CD4-positive, alpha-beta T cell treated with Interleukin-4 for 4 hours (primary cell): ENCODE results near the gene CMIP.
A peak's percentile ranks its signal among the peaks of the same experiment; 100 is the strongest.

Source experiments
- DNase-seq: peaks from one replicate; pipeline ENCODE4 v3.0.0-alpha.2; 2020

Gene CMIP

DNA sequence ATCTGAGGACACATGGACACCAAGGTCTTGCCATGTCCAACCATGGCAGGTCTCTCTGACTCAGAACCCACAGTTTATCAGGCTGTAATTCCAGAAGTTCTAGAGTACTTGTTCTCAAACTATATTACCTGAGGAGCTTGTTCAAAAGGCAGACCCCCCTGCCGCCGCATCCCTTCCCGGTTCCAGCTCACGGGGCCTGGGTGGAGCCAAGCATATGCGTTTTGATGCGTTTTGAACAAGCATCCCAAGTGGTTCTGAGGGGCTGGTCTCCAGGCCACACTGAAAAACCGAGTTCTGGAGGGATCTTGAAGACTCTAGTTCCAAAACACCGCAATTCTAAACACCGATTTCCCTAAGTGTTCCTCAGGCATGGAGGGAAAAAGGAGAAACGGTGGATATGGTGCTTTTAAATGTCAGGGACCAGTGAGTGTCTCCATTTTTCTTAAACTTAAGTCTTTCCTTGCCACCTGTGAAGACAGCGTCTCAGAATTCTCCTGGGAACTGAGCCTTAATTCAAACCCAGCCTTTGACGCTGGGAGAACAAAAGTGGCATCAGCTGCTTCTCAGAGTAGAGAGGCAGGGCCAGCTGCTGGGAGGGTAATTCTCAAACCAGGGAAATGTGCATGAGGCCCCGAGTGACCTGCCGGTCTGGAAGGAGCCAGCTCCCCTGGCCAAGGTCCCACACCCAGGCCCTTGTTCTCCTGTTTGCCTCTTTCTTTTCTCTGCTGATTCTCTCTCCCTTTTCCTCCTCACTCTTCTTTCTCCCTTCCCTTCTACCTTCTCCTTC, 250.1 kb downstream of the CMIP start:
- DNase-seq, result no peak

DNA sequence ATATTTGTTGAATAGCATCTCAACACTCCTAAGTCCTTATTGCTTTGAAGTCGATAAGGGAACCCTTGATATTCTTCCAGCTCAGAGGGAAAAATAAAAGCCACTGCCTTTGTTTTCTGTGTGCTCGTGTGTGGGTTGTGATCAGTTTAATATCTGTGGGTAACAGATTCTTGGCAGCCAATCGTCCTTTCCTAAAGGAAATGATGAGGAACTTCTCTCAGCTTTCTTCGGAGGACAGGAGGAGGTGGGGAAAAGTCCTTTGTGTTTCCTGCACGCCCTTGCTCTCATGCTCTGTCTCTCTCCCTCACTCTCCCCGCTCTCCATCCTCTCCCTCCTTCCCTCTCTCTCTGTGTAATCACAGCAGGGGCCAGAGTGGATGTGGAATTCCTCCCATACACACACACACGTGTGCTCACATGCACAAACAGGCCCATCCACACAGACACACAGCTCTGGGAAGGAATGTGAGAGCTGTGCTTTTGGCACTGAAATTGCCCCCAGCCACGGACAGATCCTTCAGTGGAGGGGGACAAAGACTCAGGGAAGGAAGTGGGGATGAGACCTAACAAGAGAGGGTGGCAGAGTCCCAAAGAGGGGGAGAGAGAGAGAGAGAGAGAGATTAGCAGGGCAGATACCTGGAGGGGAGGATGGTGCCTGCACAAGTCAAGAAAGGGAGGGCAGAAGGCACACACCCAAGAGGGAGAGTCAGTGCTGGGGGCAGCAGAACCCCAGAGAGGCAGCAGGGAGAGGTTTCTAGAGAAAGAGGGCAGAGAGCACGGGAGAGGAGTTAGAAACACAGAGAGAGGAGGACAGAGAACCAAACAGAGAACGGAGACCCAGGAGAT, 250.9 kb downstream of the CMIP start:
- no peak for DNase-seq

DNA sequence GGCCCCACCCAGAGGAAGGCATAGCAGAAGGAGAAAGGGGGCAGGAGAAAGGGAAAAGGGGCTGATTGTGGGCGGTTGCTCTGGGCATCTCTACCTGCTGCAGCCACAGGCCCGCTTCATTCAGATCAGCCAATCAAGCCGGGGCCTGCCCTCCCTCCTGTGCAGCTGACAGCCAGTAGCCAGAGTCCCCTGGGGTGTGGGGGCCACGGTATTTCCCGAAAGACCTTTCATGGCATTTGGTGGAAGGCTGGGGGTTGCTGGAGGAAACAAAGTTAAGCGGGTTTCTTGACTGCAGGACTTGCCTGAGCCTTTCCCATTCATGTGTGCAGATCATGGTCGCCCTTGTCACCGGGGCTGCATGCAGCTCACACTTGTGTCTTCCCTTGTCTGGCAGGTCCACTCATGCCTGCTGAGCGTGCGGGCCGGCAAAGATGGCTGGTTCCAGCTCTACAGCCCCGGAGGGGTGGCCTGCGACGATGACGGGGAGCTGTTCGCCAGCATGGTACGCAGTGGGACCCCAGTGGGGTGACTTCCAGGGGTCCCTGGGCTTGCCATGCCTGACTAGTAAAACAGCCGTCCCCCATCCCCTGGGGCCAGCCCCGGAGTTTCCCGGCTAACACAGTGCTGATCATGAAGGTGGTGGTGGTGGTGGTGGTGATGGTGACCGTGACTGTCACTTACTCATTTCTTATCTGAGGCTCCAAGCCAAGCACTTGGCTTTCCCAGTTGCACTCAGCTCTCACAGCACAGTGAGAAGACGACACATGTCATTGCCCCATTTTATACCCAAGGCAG, 251.8 kb downstream of the CMIP start:
- DNase-seq, result no peak

GRCh38 chr16:81696961-81697615, 252.5 kb downstream of the CMIP start:
- DNase-seq, result peak; percentile 38

- DNase-seq, result no peak
Observed at GRCh38 chr16:81697616-81698309, 253.2 kb downstream of the CMIP start.

GRCh38 chr16:81698310-81698641, 253.7 kb downstream of the CMIP start:
- DNase-seq, result no peak

GRCh38 chr16:81699596-81699995, 255.0 kb downstream of the CMIP start:
- no peak for DNase-seq

DNA sequence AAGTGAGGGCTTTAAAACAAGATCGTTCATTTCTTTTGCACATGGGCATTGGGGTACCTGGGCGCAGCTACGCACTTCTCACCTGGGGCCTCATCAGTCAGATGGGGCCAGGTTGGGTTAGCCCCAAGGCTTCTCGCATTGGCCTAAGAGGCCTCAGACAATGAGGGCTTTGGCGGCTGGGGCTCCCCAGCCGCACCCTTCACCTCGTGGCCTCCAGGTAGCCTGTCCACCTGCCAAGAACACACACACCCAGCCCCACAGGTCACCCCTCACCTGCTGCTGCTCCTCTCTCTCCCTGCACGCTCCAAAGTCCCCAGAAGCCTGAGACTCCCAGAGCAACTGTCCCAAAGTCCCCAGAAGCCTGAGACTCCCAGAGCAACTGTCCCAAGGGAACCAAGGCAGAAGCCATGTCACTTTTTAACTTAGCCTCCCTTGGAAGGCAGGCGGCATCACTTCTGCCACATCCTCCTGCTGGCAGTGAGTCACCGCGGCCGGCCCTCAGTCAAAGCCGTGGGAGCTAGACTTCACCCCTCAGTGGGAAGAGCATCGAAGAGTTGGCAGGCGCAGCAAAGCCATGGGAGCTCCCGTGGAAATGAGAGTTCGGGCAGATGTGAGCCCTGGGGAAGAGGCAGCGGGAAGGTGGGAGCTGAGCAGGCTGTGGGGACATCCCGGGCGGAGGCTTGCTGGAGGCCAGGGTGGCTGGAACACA, 255.6 kb downstream of the CMIP start:
- no peak for DNase-seq

GRCh38 chr16:81700780-81701165, 256.2 kb downstream of the CMIP start:
- DNase-seq, result no peak

GRCh38 chr16:81701296-81701970, 256.8 kb downstream of the CMIP start:
- no peak for DNase-seq

GRCh38 chr16:81702506-81702905, 257.9 kb downstream of the CMIP start:
- DNase-seq, result no peak

DNA sequence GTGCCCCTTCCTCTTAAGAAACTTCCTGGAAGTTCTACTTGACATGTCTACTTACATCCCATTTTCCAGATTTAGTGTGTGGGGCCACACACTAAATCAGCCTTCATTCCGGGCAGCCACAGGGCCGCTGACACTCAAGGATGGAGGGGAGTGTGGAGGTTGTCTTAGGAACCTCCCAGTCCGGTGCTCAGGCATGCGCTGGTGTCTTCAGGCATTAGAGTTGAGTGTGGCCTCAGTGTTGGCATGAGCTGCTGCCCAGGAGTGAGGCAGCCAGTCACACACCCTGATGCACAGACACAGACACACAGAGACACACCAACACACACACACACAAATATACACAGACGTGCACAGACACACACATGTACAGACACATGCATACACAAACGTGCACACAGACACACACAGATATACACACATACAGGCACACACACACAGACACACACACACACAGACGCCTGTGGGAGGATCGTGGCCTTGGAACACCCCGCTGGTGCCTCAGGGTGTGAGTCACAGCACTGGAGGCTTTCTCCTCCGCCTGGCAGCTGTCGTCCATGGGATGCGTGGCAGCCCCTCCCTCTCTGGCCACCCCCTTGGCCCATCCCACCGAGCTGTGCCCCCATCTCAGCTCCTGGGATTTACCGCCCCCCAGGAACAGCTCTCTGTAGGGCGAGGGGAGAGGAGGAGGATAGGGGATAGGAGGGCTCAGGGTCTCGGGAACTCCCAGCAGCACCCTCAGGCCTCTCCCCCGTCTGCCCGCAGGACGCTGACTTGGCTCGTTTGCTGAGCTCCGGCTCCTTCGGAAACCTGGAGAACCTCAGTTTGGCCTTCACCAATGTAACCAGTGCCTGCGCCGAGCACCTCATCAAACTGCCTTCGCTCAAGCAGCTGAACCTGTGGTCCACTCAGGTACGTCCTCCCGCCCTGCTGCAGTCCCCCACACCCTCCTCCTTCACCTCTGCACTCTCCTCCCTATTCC, 258.9 kb downstream of the CMIP start:
- DNase-seq, result no peak

GRCh38 chr16:81705261-81705660, 260.7 kb downstream of the CMIP start:
- no peak for DNase-seq

DNA sequence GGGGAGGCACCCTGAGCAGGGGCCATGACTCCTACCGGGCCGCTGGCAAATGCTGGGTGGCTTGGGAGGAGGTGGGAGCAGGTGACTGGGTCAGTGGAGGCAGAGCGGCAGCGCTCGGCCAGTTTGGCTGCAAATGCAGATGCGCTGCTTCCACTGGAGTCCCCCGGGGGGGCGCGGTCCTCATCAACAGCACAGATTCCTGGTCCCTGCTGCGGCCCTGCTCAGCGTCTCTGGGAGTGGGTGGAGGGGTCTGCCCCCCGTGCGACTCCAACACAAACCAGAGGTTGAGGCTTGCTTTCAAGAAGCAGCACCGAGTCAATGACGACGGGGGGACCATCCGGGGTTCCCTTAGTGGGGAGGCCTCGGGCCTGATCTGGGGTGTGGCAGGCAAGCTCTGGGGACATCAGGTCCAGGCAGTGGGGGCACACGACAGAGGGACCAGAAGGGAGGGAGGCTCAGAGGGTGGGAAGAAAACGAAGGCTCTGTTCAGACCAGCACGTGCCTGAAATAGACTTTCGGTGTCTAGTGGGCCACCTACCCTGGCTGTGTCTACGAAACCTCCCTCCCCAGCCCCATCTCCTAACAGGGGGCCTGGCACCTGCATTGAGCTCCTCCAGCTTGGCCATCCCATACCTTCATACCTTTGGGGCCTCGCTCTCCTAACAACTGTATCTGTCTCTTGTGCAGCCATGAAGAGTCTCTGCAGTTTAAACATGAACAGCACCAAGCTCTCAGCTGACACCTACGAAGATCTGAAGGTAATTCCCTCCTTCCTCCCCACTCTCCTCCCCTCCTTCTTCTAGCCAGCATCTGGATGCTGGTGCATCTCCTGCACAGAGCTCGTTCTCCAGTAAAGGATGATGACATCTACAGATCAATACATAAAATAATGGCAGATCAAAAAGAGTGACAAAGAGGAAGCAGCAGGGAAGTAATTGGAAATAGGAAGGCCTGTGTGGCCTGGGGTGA, 262.0 kb downstream of the CMIP start:
- DNase-seq, result no peak

GRCh38 chr16:81707411-81708265, 263.0 kb downstream of the CMIP start:
- DNase-seq, result no peak

DNA sequence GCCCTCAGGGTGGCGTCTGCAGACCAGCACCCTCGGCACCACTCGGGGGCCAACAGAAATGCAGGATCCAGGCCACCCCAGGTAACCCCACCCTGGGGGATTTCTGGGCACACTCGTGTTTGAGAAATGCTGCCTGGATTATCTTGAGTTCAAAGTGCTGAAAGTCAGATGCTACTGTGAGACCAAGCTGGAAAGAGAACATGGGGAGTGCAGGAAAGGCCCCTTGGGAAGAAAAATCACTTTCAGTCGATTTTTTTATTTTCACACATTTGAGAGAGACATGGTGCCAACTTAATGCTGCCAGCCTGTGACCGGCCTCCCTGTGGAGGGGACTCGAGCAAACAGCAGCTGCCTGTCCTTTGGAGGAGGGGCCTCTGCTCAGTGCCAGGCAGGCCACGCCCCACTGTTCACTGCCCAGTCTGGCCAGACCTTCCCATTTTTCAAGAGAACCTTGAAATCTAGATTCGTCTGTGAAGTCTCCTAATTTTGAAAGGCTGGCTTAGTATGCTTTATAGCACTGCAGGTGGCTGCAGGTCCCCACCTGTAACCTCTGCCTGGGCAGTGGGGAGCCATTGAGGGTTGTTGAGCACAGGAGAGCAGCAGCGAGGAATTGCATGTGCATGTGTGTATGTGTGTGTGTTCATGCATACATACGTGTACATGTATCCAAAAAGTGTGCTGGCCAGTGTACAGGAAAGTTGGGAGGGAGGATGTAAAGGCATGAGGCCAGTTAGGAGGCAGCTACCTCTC, 263.8 kb downstream of the CMIP start:
- DNase-seq, result no peak
